ENCODE measurements around the gene LEFTY1. TPM values are rescaled to one million over a fixed set of nuclear protein-coding genes. Genes with fewer than 3 reads are reported as not detected.

LEFTY1 gene
- total and polyA plus RNA-seq, 2 donors (not counting 3 experiments of a cell fraction or from before 2014, with no cell fraction given) = not detected

DNA sequence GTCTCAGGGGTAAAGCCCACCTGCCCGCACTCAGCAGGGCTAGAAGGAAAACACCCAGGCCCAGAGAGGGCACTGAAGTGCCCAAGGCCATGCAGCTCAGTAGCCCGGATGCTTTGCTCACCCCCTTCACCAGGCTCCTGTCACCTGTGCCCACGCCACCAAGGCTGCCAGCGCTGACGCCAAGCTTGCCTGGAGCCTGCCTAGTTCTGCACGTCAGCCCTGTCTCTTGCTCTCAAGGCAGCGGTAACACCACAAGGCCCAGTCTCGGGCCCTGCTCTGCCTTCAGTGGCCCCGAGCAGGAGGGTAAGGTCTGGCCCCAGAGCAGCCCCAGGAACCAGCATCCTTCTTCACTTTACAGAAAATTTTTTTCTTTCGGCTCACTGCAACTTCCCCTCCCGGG, 14.5 kb downstream of the LEFTY1 start:
- Histone ChIP-seq H3K4me1 (ENCODE audit: control insufficient read depth, extremely low read depth, insufficient read depth, low read length) (no peaks in the 10 kb centered on the region), H3K4me2 (ENCODE audit: insufficient read depth, low read length) (no peak overlapping the region), H3K9ac (replicated peaks; ENCODE audit: extremely low read depth, insufficient read depth, low read length) (no peak overlapping the region), H3K79me2 (ENCODE audit: control insufficient read depth, insufficient read depth, low read length) (no peaks in the 10 kb centered on the region), H4K20me1 (replicated peaks; ENCODE audit: control insufficient read depth, extremely low read depth, insufficient read depth, low read length) (no peaks in the 10 kb centered on the region), H3K9me3 (replicated peaks; ENCODE audit: control insufficient read depth, insufficient read depth, low read length) (no peaks in the 10 kb centered on the region), H3K36me3 (ENCODE audit: control insufficient read depth in 2 of 2, extremely low read depth in 1 of 2, insufficient read depth in 2 of 2, low read length in 2 of 2) (peaks cover 0 to 5% of the 10 kb centered on the region in 2 experiments), H3K27ac (ENCODE audit: insufficient read depth, low read depth, low read length) (no peak overlapping the region), H3K9me1 (replicated peaks; ENCODE audit: control insufficient read depth, extremely low read depth, insufficient read depth, low read length) (no peaks in the 10 kb centered on the region), H3K27me3 (ENCODE audit: control insufficient read depth in 2 of 2, insufficient read depth in 2 of 2, low read length in 2 of 2) (no peaks in the 10 kb centered on the region), H3K4me3 (replicated peaks in 1 of 3; ENCODE audit: insufficient read depth in 1 of 3, low read depth in 1 of 3, low read length in 3 of 3) (no peak overlapping the region), H2AFZ (ENCODE audit: low read depth, low read length) (no peak overlapping the region)
- dilution Hi-C loops (cut with MboI; ENCODE audit: extremely low pct_ligation_motif_present, low sequenced_read_pairs) (no loop called here), intact Hi-C loops (cut with micrococcal nuclease) (no loop called here)
- TF ChIP-seq JUN (IDR thresholded peaks at IDR 0.05; ENCODE audit: borderline replicate concordance, insufficient read depth, insufficient read length, low read depth) = no peak
- TF ChIP-seq, protein P1, sequence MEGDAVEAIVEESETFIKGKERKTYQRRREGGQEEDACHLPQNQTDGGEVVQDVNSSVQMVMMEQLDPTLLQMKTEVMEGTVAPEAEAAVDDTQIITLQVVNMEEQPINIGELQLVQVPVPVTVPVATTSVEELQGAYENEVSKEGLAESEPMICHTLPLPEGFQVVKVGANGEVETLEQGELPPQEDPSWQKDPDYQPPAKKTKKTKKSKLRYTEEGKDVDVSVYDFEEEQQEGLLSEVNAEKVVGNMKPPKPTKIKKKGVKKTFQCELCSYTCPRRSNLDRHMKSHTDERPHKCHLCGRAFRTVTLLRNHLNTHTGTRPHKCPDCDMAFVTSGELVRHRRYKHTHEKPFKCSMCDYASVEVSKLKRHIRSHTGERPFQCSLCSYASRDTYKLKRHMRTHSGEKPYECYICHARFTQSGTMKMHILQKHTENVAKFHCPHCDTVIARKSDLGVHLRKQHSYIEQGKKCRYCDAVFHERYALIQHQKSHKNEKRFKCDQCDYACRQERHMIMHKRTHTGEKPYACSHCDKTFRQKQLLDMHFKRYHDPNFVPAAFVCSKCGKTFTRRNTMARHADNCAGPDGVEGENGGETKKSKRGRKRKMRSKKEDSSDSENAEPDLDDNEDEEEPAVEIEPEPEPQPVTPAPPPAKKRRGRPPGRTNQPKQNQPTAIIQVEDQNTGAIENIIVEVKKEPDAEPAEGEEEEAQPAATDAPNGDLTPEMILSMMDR (IDR thresholded peaks at IDR 0.05; ENCODE audit: extremely low read depth in 1 of 2, insufficient read depth in 1 of 2, low read depth in 1 of 2, low read length in 2 of 2) = no peak
- no peak for TF ChIP-seq POLR2AphosphoS5 (IDR thresholded peaks at IDR 0.05; ENCODE audit: insufficient read depth, low read depth, low read length)
- DNase-seq (ENCODE audit: low read depth, low spot score) = no peak
- ChIA-PET POLR2A (no interaction called here), CTCF (no interaction called here)
- no peak for FAIRE-seq
- no TSS peak for BruUV-seq (replicated peaks)

DNA sequence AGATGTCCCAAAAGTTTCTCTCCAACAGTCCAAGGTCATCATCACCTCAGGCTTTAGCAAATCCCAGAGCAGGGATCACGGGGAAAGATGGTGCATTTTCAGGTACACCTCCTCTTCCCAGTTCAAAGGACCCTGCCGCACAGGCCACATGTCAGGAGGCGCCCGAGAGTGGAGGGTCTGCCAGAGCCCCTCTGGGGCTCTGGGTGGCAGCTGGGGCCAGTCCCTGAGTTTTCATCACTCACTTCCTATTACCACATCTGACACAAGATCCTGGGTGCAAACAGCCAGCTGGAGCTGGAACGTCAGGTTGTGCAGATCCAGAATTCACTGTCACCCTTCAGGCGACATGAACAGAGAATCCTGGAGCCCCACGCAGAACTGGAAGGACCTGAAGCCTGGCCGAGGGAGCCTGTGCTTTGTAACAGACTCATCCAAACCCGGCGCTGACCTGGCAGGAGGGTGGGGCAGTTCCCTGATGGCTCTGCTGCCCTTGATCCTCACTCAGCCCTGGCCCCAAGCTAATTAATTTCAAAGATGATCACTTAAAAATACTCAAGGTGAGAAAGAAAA, 15.6 kb downstream of the LEFTY1 start:
- H3K4me1 ChIP-seq (ENCODE audit: control insufficient read depth, extremely low read depth, insufficient read depth, low read length) = no peaks in the 10 kb centered on the region
- no peak overlapping the region for H3K27ac ChIP-seq (ENCODE audit: insufficient read depth, low read depth, low read length)
- H3K9me1 ChIP-seq (replicated peaks; ENCODE audit: control insufficient read depth, extremely low read depth, insufficient read depth, low read length) = no peaks in the 10 kb centered on the region
- CTCF ChIA-PET = interaction anchor here (0.7 to 1.1 kb wide), 2 partner anchors 9 to 26 kb away, joined by 3 read pairs; partner anchors contain the start of gene TMEM63A
- FAIRE-seq (no peak), DNase-seq (ENCODE audit: low read depth, low spot score) (no peak)
- POLR2A ChIA-PET = no interaction called here
- H4K20me1 ChIP-seq (replicated peaks; ENCODE audit: control insufficient read depth, extremely low read depth, insufficient read depth, low read length) = no peaks in the 10 kb centered on the region
- TF ChIP-seq GATA2 (IDR thresholded peaks at IDR 0.05; ENCODE audit: insufficient read depth, insufficient read length, low read depth, low read length) = no peak
- no peak for TF ChIP-seq FOS (IDR thresholded peaks at IDR 0.05; ENCODE audit: borderline replicate concordance, insufficient read depth, low read length)
- TF ChIP-seq, protein P1 (IDR thresholded peaks at IDR 0.05; ENCODE audit: extremely low read depth in 1 of 2, insufficient read depth in 1 of 2, low read depth in 1 of 2, low read length in 2 of 2) = no peak
- TF ChIP-seq MYC (IDR thresholded peaks at IDR 0.05; ENCODE audit: low read depth, low read length) = no peak
- no peak for TF ChIP-seq EZH2 (IDR thresholded peaks at IDR 0.05; ENCODE audit: borderline replicate concordance, low read depth, low read length, severe bottlenecking)
- TF ChIP-seq POLR2A (IDR thresholded peaks at IDR 0.05; ENCODE audit: low read depth, low read length) = no peak
- no peak for TF ChIP-seq POLR2AphosphoS5 (IDR thresholded peaks at IDR 0.05; ENCODE audit: insufficient read depth, low read depth, low read length)
- no peak for TF ChIP-seq JUN (IDR thresholded peaks at IDR 0.05; ENCODE audit: borderline replicate concordance, insufficient read depth, insufficient read length, low read depth)
- TF ChIP-seq, protein P2, sequence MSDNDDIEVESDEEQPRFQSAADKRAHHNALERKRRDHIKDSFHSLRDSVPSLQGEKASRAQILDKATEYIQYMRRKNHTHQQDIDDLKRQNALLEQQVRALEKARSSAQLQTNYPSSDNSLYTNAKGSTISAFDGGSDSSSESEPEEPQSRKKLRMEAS (IDR thresholded peaks at IDR 0.05; ENCODE audit: insufficient read depth, insufficient read length) = no peak
- no TSS peak for BruUV-seq (replicated peaks)
- H3K4me2 ChIP-seq (ENCODE audit: insufficient read depth, low read length) = no peak overlapping the region
- no peak overlapping the region for H2AFZ ChIP-seq (ENCODE audit: low read depth, low read length)
- H3K36me3 ChIP-seq (ENCODE audit: control insufficient read depth in 2 of 2, extremely low read depth in 1 of 2, insufficient read depth in 2 of 2, low read length in 2 of 2) = peaks cover 0 to 5% of the 10 kb centered on the region in 2 experiments
- no peak overlapping the region for H3K4me3 ChIP-seq (replicated peaks in 1 of 3; ENCODE audit: insufficient read depth in 1 of 3, low read depth in 1 of 3, low read length in 3 of 3)
- no peaks in the 10 kb centered on the region for H3K27me3 ChIP-seq (ENCODE audit: control insufficient read depth in 2 of 2, insufficient read depth in 2 of 2, low read length in 2 of 2)
- no peaks in the 10 kb centered on the region for H3K9me3 ChIP-seq (replicated peaks; ENCODE audit: control insufficient read depth, insufficient read depth, low read length)
- H3K79me2 ChIP-seq (ENCODE audit: control insufficient read depth, insufficient read depth, low read length) = no peaks in the 10 kb centered on the region
- intact Hi-C loops (cut with micrococcal nuclease) (no loop called here), dilution Hi-C loops (cut with MboI; ENCODE audit: extremely low pct_ligation_motif_present, low sequenced_read_pairs) (no loop called here)
- no peak overlapping the region for H3K9ac ChIP-seq (replicated peaks; ENCODE audit: extremely low read depth, insufficient read depth, low read length)
